OCI-LY3 (cell line): ENCODE results near the gene TMEM184B.

Experiments
- H2AFZ ChIP-seq: fragments of 200-600, 300-600 bp; shearing (Covaris generic); 2 replicates; pipeline ENCODE4 v1.6.0; 2014; ENCODE audit warnings: antibody characterized with exemption, low read depth, low read length
- H3K27ac ChIP-seq: fragments of 200-600, 300-600 bp; sonication (generic); 2 replicates; pipeline ENCODE4 v1.5.1; 2014; ENCODE audit warnings: mild to moderate bottlenecking, low read length, moderate library complexity, mixed read lengths
- H3K27me3 ChIP-seq: fragments of 200-600, 300-600 bp; sonication (generic); 2 replicates; pipeline ENCODE4 v1.6.1; 2014; ENCODE audit warnings: low read depth, low read length, mixed read lengths
- H3K36me3 ChIP-seq: fragments of 200-600, 300-600 bp; sonication (generic); replicated peaks from 2 replicates; pipeline ENCODE3; 2014; ENCODE audit warnings: low read depth, low read length, mixed read lengths
- H3K4me1 ChIP-seq: fragments of 300-600, 200-600 bp; sonication (generic); 2 replicates; pipeline ENCODE4 v1.6.1; 2014; ENCODE audit warnings: low read length, mixed read lengths
- H3K4me2 ChIP-seq: fragments of 200-600, 300-600 bp; sonication (generic); 2 replicates; pipeline ENCODE4 v1.6.1; 2014; ENCODE audit warnings: low read length, mixed read lengths
- H3K4me3 ChIP-seq: fragments of 300-600, 200-600 bp; sonication (generic); 2 replicates; pipeline ENCODE4 v1.5.1; 2014; ENCODE audit warnings: antibody characterized with exemption, mild to moderate bottlenecking, low read length, moderate library complexity
- H3K79me2 ChIP-seq: fragments of 300-600, 200-600 bp; shearing (Covaris generic); 2 replicates; pipeline ENCODE4 v1.6.1; 2014; ENCODE audit warnings: mild to moderate bottlenecking, low read length, mixed read lengths
- H3K9ac ChIP-seq: fragments of 300-600, 200-600 bp; shearing (Covaris generic); 2 replicates; pipeline ENCODE4 v1.6.0; 2014; ENCODE audit warnings: mild to moderate bottlenecking, low read length, moderate library complexity
- H3K9me3 ChIP-seq: fragments of 200-600, 300-600 bp; shearing (Covaris generic); 2 replicates; pipeline ENCODE4 v1.6.1; 2014; ENCODE audit warnings: low read length, mixed read lengths; ENCODE audit not compliant: insufficient read depth
- H4K20me1 ChIP-seq: fragments of 200-600, 300-600 bp; sonication (generic); 2 replicates; pipeline ENCODE4 v1.6.1; 2016; ENCODE audit warnings: low read length, mixed read lengths; ENCODE audit not compliant: insufficient read depth
- CTCF ChIP-seq: fragments of 200-600, 300-600 bp; sonication (generic); IDR thresholded peaks from 2 replicates; pipeline ENCODE4 v1.5.1; 2014; ENCODE audit warnings: antibody characterized with exemption, low read length, low read depth
- EZH2phosphoT487 ChIP-seq: fragments of 200-600 bp; shearing (Covaris generic); IDR thresholded peaks from 2 replicates; pipeline ENCODE4 v1.6.1; 2018; ENCODE audit warnings: antibody characterized with exemption, mixed run types, low read depth

Gene TMEM184B

DNA sequence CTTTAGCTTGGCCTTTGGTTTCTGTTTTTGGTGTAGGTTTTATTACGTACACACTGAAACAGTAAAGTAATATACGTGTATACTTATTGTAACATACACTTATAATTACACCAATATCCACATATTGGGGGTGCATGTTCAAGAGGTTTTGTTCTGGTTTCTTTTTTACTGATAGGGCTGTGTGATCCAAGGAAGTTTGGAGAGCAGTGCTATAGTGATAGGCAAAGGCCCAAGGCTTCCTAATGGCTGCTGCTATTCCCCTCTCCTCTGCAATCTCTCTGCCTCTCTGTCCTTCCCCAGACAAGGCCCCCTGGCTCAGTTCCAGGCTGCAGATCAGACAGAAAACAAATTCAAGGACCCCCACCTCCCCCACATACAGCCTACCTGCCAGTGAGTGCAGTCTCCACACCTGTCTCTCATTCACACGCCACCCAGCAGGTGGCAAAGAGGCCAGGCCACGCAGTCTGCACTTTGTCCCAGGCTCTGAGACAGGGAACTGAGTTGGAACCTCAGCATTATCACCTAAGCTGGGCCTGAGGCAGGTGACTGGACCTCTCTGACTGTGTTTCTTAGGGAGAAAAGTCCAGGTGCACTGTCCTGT, 15.1 kb downstream of the TMEM184B start:
- no peak overlapping the region for H3K27ac ChIP-seq
- H3K4me3 ChIP-seq = no peak overlapping the region
- TF ChIP-seq EZH2phosphoT487 (no peak), CTCF (no peak)
- H2AFZ ChIP-seq = no peak overlapping the region
- peaks cover 23% of the 10 kb centered on the region for H3K36me3 ChIP-seq
- peaks cover 95% of the 10 kb centered on the region for H3K79me2 ChIP-seq
- H3K27me3 ChIP-seq = no peaks in the 10 kb centered on the region
- no peaks in the 10 kb centered on the region for H3K9me3 ChIP-seq
- H3K4me2 ChIP-seq = no peak overlapping the region
- H3K4me1 ChIP-seq = peaks cover 48% of the 10 kb centered on the region
- H3K9ac ChIP-seq = no peak overlapping the region
- H4K20me1 ChIP-seq = peaks cover 66% of the 10 kb centered on the region

DNA sequence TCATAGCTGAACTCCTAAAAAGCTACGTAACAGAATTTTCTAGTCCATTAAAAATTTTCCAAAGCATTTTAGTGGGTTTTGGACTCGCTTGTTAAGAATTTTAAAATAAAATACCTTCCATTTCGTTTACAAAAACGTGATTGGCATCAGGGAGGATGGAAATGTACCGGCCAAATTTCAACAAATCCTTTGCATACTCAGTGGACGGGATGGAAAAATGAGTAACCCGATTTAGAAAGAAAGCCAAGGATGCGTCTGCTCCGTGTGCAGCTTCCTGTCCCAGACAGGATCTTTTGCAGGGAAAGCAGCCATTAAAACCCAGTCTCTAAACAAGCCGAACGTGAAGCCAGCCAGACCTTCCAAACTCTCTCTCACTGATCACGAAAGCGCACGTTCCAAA, 15.6 kb downstream of the TMEM184B start:
- H3K4me1 ChIP-seq = peaks cover 42% of the 10 kb centered on the region
- no peak overlapping the region for H3K4me2 ChIP-seq
- peaks cover 95% of the 10 kb centered on the region for H3K79me2 ChIP-seq
- no peak overlapping the region for H2AFZ ChIP-seq
- H3K36me3 ChIP-seq = peaks cover 27% of the 10 kb centered on the region
- H3K27ac ChIP-seq = no peak overlapping the region
- no peaks in the 10 kb centered on the region for H3K27me3 ChIP-seq
- no peaks in the 10 kb centered on the region for H3K9me3 ChIP-seq
- peaks cover 71% of the 10 kb centered on the region for H4K20me1 ChIP-seq
- no peak for TF ChIP-seq CTCF
- H3K9ac ChIP-seq = no peak overlapping the region
- H3K4me3 ChIP-seq = no peak overlapping the region

GRCh38 chr22:38255697-38256096, 17.1 kb downstream of the TMEM184B start:
- Histone ChIP-seq H3K9ac (no peak overlapping the region), H4K20me1 (peaks cover 77% of the 10 kb centered on the region), H3K4me2 (no peak overlapping the region), H3K4me3 (no peak overlapping the region), H3K9me3 (no peaks in the 10 kb centered on the region), H3K36me3 (peaks cover 38% of the 10 kb centered on the region), H3K27me3 (no peaks in the 10 kb centered on the region), H3K4me1 (peaks cover 27% of the 10 kb centered on the region), H3K79me2 (peaks cover 95% of the 10 kb centered on the region), H2AFZ (no peak overlapping the region), H3K27ac (no peak overlapping the region)
- TF ChIP-seq EZH2phosphoT487 (no peak), CTCF (no peak)

- H3K9ac ChIP-seq = no peak overlapping the region
- peaks cover 88% of the 10 kb centered on the region for H4K20me1 ChIP-seq
- H3K79me2 ChIP-seq = peaks cover 91% of the 10 kb centered on the region
- no peak overlapping the region for H3K4me2 ChIP-seq
- H3K27me3 ChIP-seq = no peaks in the 10 kb centered on the region
- H3K36me3 ChIP-seq = peaks cover 56% of the 10 kb centered on the region
- no peak overlapping the region for H2AFZ ChIP-seq
- H3K4me1 ChIP-seq = no peaks in the 10 kb centered on the region
- no peak overlapping the region for H3K27ac ChIP-seq
- no peak for TF ChIP-seq CTCF
- TF ChIP-seq EZH2phosphoT487 = no peak
- H3K9me3 ChIP-seq = no peaks in the 10 kb centered on the region
- no peak overlapping the region for H3K4me3 ChIP-seq
Measured at GRCh38 chr22:38251341-38251692, 21.5 kb downstream of the TMEM184B start.
